ACC112 (cell line): ENCODE data around the gene C7orf33.
A peak's percentile ranks its signal among the peaks of the same experiment; 100 is the strongest.
"Not testable (repeated sequence)": the region's sequence is repeated elsewhere in the genome, so short reads cannot be mapped to it uniquely, and the experiment has no call there.

Experiments
- H2AFZ ChIP-seq: fragments of 200-600 bp; sonication (generic); one replicate; pipeline ENCODE4 v1.6.0; 2017; ENCODE audit warnings: antibody characterized with exemption, low read length; ENCODE audit not compliant: unreplicated experiment
- H3K27ac ChIP-seq: fragments of 200-600 bp; sonication (generic); 2 replicates; pipeline ENCODE4 v1.5.1; 2014; ENCODE audit warnings: low read depth, mild to moderate bottlenecking, antibody characterized with exemption, low read length, moderate library complexity
- H3K27me3 ChIP-seq: fragments of 200-600 bp; sonication (generic); 2 replicates; pipeline ENCODE4 v1.6.1; 2014; ENCODE audit warnings: mild to moderate bottlenecking, antibody characterized with exemption, low read length, moderate library complexity, mixed read lengths; ENCODE audit not compliant: insufficient read depth
- H3K36me3 ChIP-seq: fragments of 200-600 bp; sonication (generic); 2 replicates; pipeline ENCODE4 v1.6.1; 2016; ENCODE audit warnings: mild to moderate bottlenecking, antibody characterized with exemption, low read length, moderate library complexity, mixed read lengths; ENCODE audit not compliant: insufficient read depth
- H3K4me1 ChIP-seq: fragments of 200-600 bp; sonication (generic); one replicate; pipeline ENCODE4 v1.6.1; 2016; ENCODE audit warnings: low read length, mixed read lengths; ENCODE audit not compliant: insufficient read depth, unreplicated experiment, control insufficient read depth
- H3K4me3 ChIP-seq: fragments of 200-600 bp; sonication (generic); 2 replicates; pipeline ENCODE4 v1.5.1; 2014; ENCODE audit warnings: mild to moderate bottlenecking, low read depth, low read length
- H3K79me2 ChIP-seq: fragments of 200-600 bp; sonication (generic); one replicate; pipeline ENCODE4 v1.6.0; 2016; ENCODE audit warnings: low read length; ENCODE audit not compliant: control insufficient read depth, unreplicated experiment, insufficient read depth

Gene C7orf33

GRCh38 chr7:148563583-148564274, 26.8 kb upstream of the C7orf33 start:
- Histone ChIP-seq H3K27ac (peak overlapping the region; percentile 79), H3K4me1 (peaks cover 18% of the 10 kb centered on the region), H2AFZ (peak overlapping the region; percentile 91)

DNA sequence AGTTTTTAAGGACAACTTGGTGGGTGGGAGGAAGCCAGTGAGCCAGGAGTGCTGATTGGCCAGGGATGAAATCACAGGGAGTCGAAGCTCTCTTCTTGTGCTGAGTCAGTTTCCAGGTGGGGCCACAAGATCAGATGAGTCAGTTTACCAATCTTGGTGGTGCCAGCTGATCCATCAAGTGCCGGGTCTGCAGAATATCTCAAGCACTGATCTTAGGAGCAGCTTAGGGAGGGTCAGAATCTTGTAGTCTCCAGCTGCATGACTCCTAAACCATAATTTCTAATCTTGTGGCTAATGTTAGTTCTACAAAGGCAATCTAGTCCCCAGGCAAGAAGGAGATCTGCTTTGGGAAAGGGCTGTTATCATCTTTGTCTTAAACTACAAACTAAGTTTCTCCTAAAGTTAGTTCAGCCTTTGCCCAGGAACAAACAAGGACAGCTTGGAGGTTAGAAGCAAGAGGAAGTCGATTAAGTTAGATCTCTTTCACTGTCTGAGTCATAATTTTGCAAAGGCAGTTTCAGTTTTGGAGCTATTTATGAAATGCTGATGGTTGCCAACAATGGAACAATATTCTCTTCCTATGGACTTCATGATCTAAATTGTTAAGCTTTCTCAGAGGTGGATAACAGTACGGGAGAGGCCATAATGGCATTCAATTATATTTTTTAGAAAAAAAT, 26.2 kb upstream of the C7orf33 start:
- Histone ChIP-seq H3K4me3 (peak overlapping the region; percentile 50), H3K4me1 (peaks cover 18% of the 10 kb centered on the region), H3K27ac (peak overlapping the region; percentile 79), H3K27me3 (peaks cover 15% of the 10 kb centered on the region), H2AFZ (peak overlapping the region; percentile 91)
- not testable (repeated sequence) for H3K36me3 ChIP-seq, H3K79me2 ChIP-seq

More at GRCh38 chr7:148563583-148564274, 26.8 kb upstream of the C7orf33 start:
- Histone ChIP-seq H3K36me3 (no peaks in the 10 kb centered on the region), H3K27me3 (peaks cover 19% of the 10 kb centered on the region), H3K79me2 (no peaks in the 10 kb centered on the region), H3K4me3 (peak overlapping the region; percentile 50; the same call in 1 of the 2 replicates)

DNA sequence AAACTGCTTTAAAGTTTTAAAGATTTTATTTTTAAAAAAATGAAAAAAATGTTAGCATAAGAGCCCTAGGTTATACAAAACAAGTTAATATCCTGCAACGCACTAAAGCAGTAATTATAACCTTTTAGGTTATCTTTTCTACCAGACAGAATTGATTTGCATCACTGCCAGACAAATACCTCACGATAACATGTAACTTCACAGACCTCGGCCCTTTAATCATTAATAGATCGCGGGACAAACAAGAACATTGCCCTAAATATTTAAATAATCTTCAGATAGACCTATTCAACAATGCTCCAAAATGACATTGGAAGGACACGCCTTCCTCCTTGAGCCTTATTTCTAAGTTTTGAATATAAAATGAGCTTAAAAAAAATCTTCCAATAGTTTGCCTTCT, 23.8 kb upstream of the C7orf33 start:
- no peak overlapping the region for H2AFZ ChIP-seq
- H3K27ac ChIP-seq = no peak overlapping the region
- no peak overlapping the region for H3K4me3 ChIP-seq
- peaks cover 18% of the 10 kb centered on the region for H3K4me1 ChIP-seq
- H3K36me3 ChIP-seq = no peaks in the 10 kb centered on the region
- H3K27me3 ChIP-seq = no peaks in the 10 kb centered on the region
- no peaks in the 10 kb centered on the region for H3K79me2 ChIP-seq

- Histone ChIP-seq H3K27me3 (peaks cover under 1% of the 10 kb centered on the region; the same call in 1 of the 2 replicates), H2AFZ (no peak overlapping the region), H3K4me3 (no peak overlapping the region), H3K27ac (no peak overlapping the region), H3K79me2 (no peaks in the 10 kb centered on the region), H3K4me1 (peaks cover 18% of the 10 kb centered on the region), H3K36me3 (no peaks in the 10 kb centered on the region)
Measured at GRCh38 chr7:148567524-148567923, 23.0 kb upstream of the C7orf33 start.

DNA sequence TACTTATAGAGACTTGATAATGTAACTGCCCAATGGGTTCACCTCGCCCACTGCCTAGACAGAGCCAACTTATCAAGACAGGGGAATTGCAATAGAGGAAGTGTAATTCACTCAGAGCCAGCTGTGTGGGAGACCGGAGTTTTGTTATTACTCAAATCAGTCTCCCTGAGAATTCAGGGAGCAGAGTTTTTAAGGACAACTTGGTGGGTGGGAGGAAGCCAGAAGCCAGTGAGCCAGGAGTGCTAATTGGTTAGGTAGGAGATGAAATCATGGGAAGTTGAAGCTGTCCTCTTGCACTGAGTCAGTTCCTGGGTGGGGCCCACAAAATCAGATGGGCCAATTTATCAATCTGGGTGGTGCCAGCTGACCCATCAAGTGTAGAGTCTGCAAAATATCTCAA, 20.1 kb upstream of the C7orf33 start:
- Histone ChIP-seq H3K79me2 (no peaks in the 10 kb centered on the region), H3K4me3 (no peak overlapping the region), H2AFZ (no peak overlapping the region), H3K27ac (no peak overlapping the region), H3K27me3 (peaks cover 3% of the 10 kb centered on the region; the same call in 1 of the 2 replicates), H3K4me1 (no peaks in the 10 kb centered on the region), H3K36me3 (no peaks in the 10 kb centered on the region)

GRCh38 chr7:148570973-148571372, 19.6 kb upstream of the C7orf33 start:
- H3K36me3 ChIP-seq, H3K27me3 ChIP-seq, H3K27ac ChIP-seq, H3K79me2 ChIP-seq, H3K4me1 ChIP-seq, H3K4me3 ChIP-seq, H2AFZ ChIP-seq: not testable (repeated sequence)

GRCh38 chr7:148571381-148571780, 19.2 kb upstream of the C7orf33 start:
- H3K27ac ChIP-seq = no peak overlapping the region
- peaks cover 3% of the 10 kb centered on the region; the same call in 1 of the 2 replicates for H3K27me3 ChIP-seq
- H3K79me2 ChIP-seq = no peaks in the 10 kb centered on the region
- H3K4me1 ChIP-seq = no peaks in the 10 kb centered on the region
- no peak overlapping the region for H2AFZ ChIP-seq
- H3K36me3 ChIP-seq = no peaks in the 10 kb centered on the region
- H3K4me3 ChIP-seq = no peak overlapping the region

GRCh38 chr7:148572067-148572522, 18.5 kb upstream of the C7orf33 start:
- H3K27ac ChIP-seq = no peak overlapping the region

GRCh38 chr7:148573581-148573980, 17.0 kb upstream of the C7orf33 start:
- not testable (repeated sequence) for H3K79me2 ChIP-seq, H3K4me1 ChIP-seq, H3K27me3 ChIP-seq, H3K4me3 ChIP-seq, H3K27ac ChIP-seq, H2AFZ ChIP-seq, H3K36me3 ChIP-seq

More at GRCh38 chr7:148572067-148572522, 18.5 kb upstream of the C7orf33 start:
- H2AFZ ChIP-seq = no peak overlapping the region
- H3K79me2 ChIP-seq = no peaks in the 10 kb centered on the region
- H3K27me3 ChIP-seq = peaks cover 3% of the 10 kb centered on the region; the same call in 1 of the 2 replicates
- no peak overlapping the region for H3K4me3 ChIP-seq
- H3K36me3 ChIP-seq = no peaks in the 10 kb centered on the region
- H3K4me1 ChIP-seq = no peaks in the 10 kb centered on the region

- Histone ChIP-seq H3K36me3 (no peaks in the 10 kb centered on the region), H3K4me1 (no peaks in the 10 kb centered on the region), H2AFZ (no peak overlapping the region), H3K4me3 (no peak overlapping the region), H3K27ac (no peak overlapping the region), H3K27me3 (peaks cover 3% of the 10 kb centered on the region; the same call in 1 of the 2 replicates), H3K79me2 (no peaks in the 10 kb centered on the region)
Measured at GRCh38 chr7:148575640-148576411, 14.7 kb upstream of the C7orf33 start.
